Liver (tissue), 9 donors: ENCODE data around the gene OSGEPL1. TPM values are rescaled to one million over a fixed set of nuclear protein-coding genes. Genes with fewer than 3 reads are reported as not detected.

ENCODE experiments used
- DNase-seq: peaks from one replicate; pipeline ENCODE4 v3.0.0-alpha.2; 2017; ENCODE audit warnings: low spot score
- H3K27ac ChIP-seq, 2 donors: one replicate each; pipeline ENCODE4 v1.7.0; 2013; ENCODE audit warnings: inconsistent platforms in 2 of 2, low read length in 2 of 2, control low read depth in 1 of 2, low read depth in 1 of 2, mild to moderate bottlenecking in 1 of 2
- H3K27me3 ChIP-seq, 4 donors: one replicate each; pipeline versions ENCODE4 v1.6.1 to v1.7.0; 2013; ENCODE audit warnings: low read length in 3 of 4, inconsistent platforms in 1 of 4, mild to moderate bottlenecking in 1 of 4, moderate library complexity in 1 of 4; ENCODE audit not compliant: control insufficient read depth in 4 of 4, insufficient read depth in 4 of 4
- H3K36me3 ChIP-seq, 4 donors: one replicate each; pipeline versions ENCODE4 v1.6.1 to v1.7.0; 2013; ENCODE audit warnings: low read length in 3 of 4, mild to moderate bottlenecking in 3 of 4, low read depth in 1 of 4, moderate library complexity in 1 of 4; ENCODE audit not compliant: control insufficient read depth in 4 of 4, insufficient read depth in 3 of 4
- H3K4me1 ChIP-seq, 4 donors: one replicate each; pipeline versions ENCODE4 v1.6.1 to v1.7.0; 2013; ENCODE audit warnings: low read length in 3 of 4, mild to moderate bottlenecking in 3 of 4, moderate library complexity in 1 of 4; ENCODE audit not compliant: control insufficient read depth in 4 of 4, insufficient read depth in 4 of 4
- H3K4me3 ChIP-seq, 3 donors: one replicate each; pipeline versions ENCODE4 v1.6.1 to v1.7.0; 2013; ENCODE audit warnings: low read length in 3 of 3, control low read depth in 1 of 3, low read depth in 1 of 3, mild to moderate bottlenecking in 1 of 3
- H3K9ac ChIP-seq, 2 donors: one replicate each; pipeline ENCODE4 v1.7.0; 2013; ENCODE audit warnings: low read length in 2 of 2, mild to moderate bottlenecking in 2 of 2, moderate library complexity in 2 of 2, control low read depth in 1 of 2, low read depth in 1 of 2
- H3K9me3 ChIP-seq, 4 donors: one replicate each; pipeline versions ENCODE4 v1.6.1 to v1.7.0; 2013; ENCODE audit warnings: low read length in 3 of 4; ENCODE audit not compliant: control insufficient read depth in 4 of 4
- EGR1 ChIP-seq, 2 donors: IDR thresholded peaks; 2 replicates each; pipeline ENCODE4 v1.6.1; 2016 to 2018; ENCODE audit warnings: antibody characterized with exemption in 2 of 2, low read depth in 2 of 2
- HNF4A ChIP-seq, 2 donors: conservative IDR thresholded peaks; 2 replicates each; pipeline ENCODE4 v1.6.1; 2016; ENCODE audit warnings: antibody characterized with exemption in 2 of 2, mild to moderate bottlenecking in 2 of 2
- JUND ChIP-seq, 2 donors: IDR thresholded peaks; 2 replicates each; pipeline ENCODE4 v1.6.1; 2016; ENCODE audit warnings: antibody characterized with exemption in 2 of 2
- RAD21 ChIP-seq, 2 donors: IDR thresholded peaks; 2 replicates each; pipeline ENCODE4 v1.6.1; 2016; ENCODE audit warnings: antibody characterized with exemption in 2 of 2, mild to moderate bottlenecking in 2 of 2
- RXRA ChIP-seq, 2 donors: IDR thresholded peaks; 2 replicates each; pipeline ENCODE4 v1.6.1; 2017 to 2018; ENCODE audit warnings: antibody characterized with exemption in 2 of 2, mild to moderate bottlenecking in 1 of 2
- WGBS: extraction: QIAGEN DNeasy Blood & Tissue Kit; methylation state at CpG from one replicate; pipeline ENCODE4 v1.1.7; 2013; 5-methylcytosine and 5-hydroxymethylcytosine counted together
- polyA plus RNA-seq, 2 donors: library from polyadenylated mRNA; stranded (reverse) in 1 of 2; unstranded in 1 of 2; fragments of 200-250 nt in 1 of 2; fragments of >200 nt in 1 of 2; fragmentation: Nextera tagmentation in 1 of 2; extraction: Ambion mirVana in 1 of 2; gene quantifications; one replicate each; pipeline versions ENCODE4 v1.2.1 to v1.2.3, GENCODE V29; 2013 to 2015
- total RNA-seq, 2 donors: library from RNA; depleted of rRNA; stranded (reverse); fragments of >200 nt; gene quantifications; one replicate each; pipeline ENCODE4 v1.2.3, GENCODE V29; 2014
- TF ChIP-seq, protein P1 (sequence below): IDR thresholded peaks from 2 replicates; pipeline ENCODE4 v1.6.1; 2016; ENCODE audit warnings: antibody characterized with exemption, mild to moderate bottlenecking
- TF ChIP-seq, protein P2 (sequence below): IDR thresholded peaks from 2 replicates; pipeline ENCODE4 v1.6.1; 2016; ENCODE audit warnings: antibody characterized with exemption
- TF ChIP-seq, protein P3 (sequence below): IDR thresholded peaks from 2 replicates; pipeline ENCODE4 v1.6.1; 2016; ENCODE audit warnings: antibody characterized with exemption
- TF ChIP-seq, protein P4 (sequence below): fragments of 150-350 bp; IDR thresholded peaks from 2 replicates; pipeline ENCODE4 v1.5.1; 2017; ENCODE audit warnings: improper control_type of control experiment, low read depth, low read length; ENCODE audit not compliant: missing input control
- donor health status: healthy.
- donor health status: healthy.
- donor health status: healthy.
- donor health status: healthy.
- donor health status: healthy.

Gene OSGEPL1
- total and polyA plus RNA-seq, 4 donors: 2.9 to 5.6 (median 5.3) TPM

DNA sequence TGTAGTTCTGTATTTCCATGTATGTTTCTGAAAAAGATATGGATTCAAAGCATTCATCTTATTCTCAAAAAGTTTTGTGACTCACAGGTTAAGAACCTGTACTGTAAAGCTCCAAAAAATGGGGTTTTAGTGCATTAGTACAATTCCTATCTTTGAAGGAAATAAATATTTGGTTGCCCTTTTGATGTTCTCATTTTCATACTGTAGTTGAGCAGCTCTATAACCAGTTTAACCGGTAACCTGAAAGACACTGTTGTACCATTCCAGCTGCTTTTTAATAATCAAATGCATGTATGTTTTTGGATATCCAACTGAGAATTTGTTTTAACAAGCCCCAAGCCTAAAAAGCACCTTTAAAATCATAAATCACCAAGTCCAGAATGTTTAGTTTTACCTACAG lies 9.6 kb upstream of the OSGEPL1 start:
- H3K36me3 ChIP-seq: peaks cover 0 to 52% (median 35%) of the 10 kb centered on the region in 4 donors
- TF ChIP-seq, protein P1, sequence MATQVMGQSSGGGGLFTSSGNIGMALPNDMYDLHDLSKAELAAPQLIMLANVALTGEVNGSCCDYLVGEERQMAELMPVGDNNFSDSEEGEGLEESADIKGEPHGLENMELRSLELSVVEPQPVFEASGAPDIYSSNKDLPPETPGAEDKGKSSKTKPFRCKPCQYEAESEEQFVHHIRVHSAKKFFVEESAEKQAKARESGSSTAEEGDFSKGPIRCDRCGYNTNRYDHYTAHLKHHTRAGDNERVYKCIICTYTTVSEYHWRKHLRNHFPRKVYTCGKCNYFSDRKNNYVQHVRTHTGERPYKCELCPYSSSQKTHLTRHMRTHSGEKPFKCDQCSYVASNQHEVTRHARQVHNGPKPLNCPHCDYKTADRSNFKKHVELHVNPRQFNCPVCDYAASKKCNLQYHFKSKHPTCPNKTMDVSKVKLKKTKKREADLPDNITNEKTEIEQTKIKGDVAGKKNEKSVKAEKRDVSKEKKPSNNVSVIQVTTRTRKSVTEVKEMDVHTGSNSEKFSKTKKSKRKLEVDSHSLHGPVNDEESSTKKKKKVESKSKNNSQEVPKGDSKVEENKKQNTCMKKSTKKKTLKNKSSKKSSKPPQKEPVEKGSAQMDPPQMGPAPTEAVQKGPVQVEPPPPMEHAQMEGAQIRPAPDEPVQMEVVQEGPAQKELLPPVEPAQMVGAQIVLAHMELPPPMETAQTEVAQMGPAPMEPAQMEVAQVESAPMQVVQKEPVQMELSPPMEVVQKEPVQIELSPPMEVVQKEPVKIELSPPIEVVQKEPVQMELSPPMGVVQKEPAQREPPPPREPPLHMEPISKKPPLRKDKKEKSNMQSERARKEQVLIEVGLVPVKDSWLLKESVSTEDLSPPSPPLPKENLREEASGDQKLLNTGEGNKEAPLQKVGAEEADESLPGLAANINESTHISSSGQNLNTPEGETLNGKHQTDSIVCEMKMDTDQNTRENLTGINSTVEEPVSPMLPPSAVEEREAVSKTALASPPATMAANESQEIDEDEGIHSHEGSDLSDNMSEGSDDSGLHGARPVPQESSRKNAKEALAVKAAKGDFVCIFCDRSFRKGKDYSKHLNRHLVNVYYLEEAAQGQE: no peak
- TF ChIP-seq HNF4A (conservative IDR thresholded peaks at IDR 0.05) (no peak), RXRA (IDR thresholded peaks at IDR 0.05) (no peak), JUND (IDR thresholded peaks at IDR 0.05) (no peak), EGR1 (IDR thresholded peaks at IDR 0.05; ENCODE audit: low read depth in 2 of 2) (no peak), RAD21 (IDR thresholded peaks at IDR 0.05) (no peak)
- TF ChIP-seq, protein P2, sequence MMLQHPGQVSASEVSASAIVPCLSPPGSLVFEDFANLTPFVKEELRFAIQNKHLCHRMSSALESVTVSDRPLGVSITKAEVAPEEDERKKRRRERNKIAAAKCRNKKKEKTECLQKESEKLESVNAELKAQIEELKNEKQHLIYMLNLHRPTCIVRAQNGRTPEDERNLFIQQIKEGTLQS: no peak
- 97% methylated on average over 1 of the region's 1 CpG for WGBS

DNA sequence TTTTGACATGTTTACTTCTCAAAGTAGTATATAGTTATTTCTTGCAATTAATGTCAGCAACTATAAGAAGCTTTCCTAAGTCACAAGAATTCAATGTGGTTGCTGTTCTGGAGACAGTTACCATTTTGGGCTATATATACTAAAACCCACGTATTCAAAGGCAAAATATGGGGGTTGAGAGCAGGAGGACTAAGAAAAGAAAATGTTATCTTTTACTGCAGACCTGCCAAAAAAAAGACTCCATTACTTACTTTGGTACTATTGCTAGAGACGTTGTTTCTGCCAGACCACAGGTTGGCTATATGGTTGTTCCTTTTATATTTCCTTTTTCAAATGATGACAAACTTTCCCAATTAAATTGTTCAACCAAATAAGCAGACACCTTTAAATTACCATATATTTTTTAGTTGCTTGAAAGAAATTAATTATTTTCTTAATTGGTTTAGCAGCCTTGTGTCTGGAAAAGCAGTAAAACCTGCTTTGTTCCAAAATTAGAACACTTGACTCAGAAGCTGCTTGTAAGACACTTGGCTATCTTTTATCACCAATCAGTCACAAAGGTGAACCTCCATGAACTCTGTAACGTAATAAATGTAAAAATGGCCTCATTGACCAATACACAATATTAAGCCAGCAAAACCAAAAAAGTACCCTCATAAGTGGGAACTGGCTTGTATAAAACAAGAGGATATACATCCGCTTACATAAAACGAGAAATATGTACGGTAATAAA lies 8.2 kb upstream of the OSGEPL1 start:
- no peak overlapping the region for H3K9ac ChIP-seq
- DNase-seq: no peak
- H3K27me3 ChIP-seq: no peaks in the 10 kb centered on the region
- H3K36me3 ChIP-seq: peaks cover 0 to 52% (median 32%) of the 10 kb centered on the region in 4 donors
- no peak overlapping the region for H3K27ac ChIP-seq
- H3K4me3 ChIP-seq: no peak overlapping the region
- TF ChIP-seq, protein P3, sequence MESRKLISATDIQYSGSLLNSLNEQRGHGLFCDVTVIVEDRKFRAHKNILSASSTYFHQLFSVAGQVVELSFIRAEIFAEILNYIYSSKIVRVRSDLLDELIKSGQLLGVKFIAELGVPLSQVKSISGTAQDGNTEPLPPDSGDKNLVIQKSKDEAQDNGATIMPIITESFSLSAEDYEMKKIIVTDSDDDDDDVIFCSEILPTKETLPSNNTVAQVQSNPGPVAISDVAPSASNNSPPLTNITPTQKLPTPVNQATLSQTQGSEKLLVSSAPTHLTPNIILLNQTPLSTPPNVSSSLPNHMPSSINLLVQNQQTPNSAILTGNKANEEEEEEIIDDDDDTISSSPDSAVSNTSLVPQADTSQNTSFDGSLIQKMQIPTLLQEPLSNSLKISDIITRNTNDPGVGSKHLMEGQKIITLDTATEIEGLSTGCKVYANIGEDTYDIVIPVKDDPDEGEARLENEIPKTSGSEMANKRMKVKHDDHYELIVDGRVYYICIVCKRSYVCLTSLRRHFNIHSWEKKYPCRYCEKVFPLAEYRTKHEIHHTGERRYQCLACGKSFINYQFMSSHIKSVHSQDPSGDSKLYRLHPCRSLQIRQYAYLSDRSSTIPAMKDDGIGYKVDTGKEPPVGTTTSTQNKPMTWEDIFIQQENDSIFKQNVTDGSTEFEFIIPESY: no peak
- no peak for TF ChIP-seq JUND (IDR thresholded peaks at IDR 0.05)
- TF ChIP-seq, protein P1: no peak
- TF ChIP-seq, protein P4, sequence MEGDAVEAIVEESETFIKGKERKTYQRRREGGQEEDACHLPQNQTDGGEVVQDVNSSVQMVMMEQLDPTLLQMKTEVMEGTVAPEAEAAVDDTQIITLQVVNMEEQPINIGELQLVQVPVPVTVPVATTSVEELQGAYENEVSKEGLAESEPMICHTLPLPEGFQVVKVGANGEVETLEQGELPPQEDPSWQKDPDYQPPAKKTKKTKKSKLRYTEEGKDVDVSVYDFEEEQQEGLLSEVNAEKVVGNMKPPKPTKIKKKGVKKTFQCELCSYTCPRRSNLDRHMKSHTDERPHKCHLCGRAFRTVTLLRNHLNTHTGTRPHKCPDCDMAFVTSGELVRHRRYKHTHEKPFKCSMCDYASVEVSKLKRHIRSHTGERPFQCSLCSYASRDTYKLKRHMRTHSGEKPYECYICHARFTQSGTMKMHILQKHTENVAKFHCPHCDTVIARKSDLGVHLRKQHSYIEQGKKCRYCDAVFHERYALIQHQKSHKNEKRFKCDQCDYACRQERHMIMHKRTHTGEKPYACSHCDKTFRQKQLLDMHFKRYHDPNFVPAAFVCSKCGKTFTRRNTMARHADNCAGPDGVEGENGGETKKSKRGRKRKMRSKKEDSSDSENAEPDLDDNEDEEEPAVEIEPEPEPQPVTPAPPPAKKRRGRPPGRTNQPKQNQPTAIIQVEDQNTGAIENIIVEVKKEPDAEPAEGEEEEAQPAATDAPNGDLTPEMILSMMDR: no peak
- TF ChIP-seq RXRA (IDR thresholded peaks at IDR 0.05): no peak
- TF ChIP-seq, protein P2: no peak
- H3K9me3 ChIP-seq: no peaks in the 10 kb centered on the region
- no peaks in the 10 kb centered on the region for H3K4me1 ChIP-seq
- 61% methylated on average over 6 of the region's 6 CpGs for WGBS

More for the DNA sequence above, 9.6 kb upstream of the OSGEPL1 start:
- no peaks in the 10 kb centered on the region for H3K27me3 ChIP-seq
- H3K4me1 ChIP-seq: no peaks in the 10 kb centered on the region
- no peak for DNase-seq
- H3K27ac ChIP-seq: no peak overlapping the region
- no peak overlapping the region for H3K9ac ChIP-seq
- no peaks in the 10 kb centered on the region for H3K9me3 ChIP-seq
- H3K4me3 ChIP-seq: no peak overlapping the region
